Upper lobe of left lung (tissue), 4 donors: ENCODE results near the gene GPR52.

Source experiments
- CTCF ChIP-seq, 6 experiments: fragments of 450-650 bp in 4 of 6; fragments of 200-600 bp in 2 of 6; sonication (generic) in 2 of 6; IDR thresholded peaks; one replicate each; pipeline ENCODE4 v1.5.1; 2016 to 2019; ENCODE audit warnings: antibody characterized with exemption in 6 of 6
- EP300 ChIP-seq, 4 donors: sonication (generic); formaldehyde crosslinking; IDR thresholded peaks; one replicate each; pipeline ENCODE4 v1.5.1; 2017; ENCODE audit warnings: antibody characterized with exemption in 4 of 4, control low read depth in 2 of 4
- POLR2A ChIP-seq, 4 donors: fragments of 450-650 bp; IDR thresholded peaks; one replicate each; pipeline ENCODE4 v1.5.1; 2016 to 2017; ENCODE audit warnings: antibody characterized with exemption in 4 of 4, mild to moderate bottlenecking in 2 of 4
- POLR2AphosphoS5 ChIP-seq, 2 donors: sonication (generic); formaldehyde crosslinking; IDR thresholded peaks; one replicate each; pipeline ENCODE4 v1.5.1; 2017; ENCODE audit warnings: antibody characterized with exemption in 2 of 2

- TF ChIP-seq CTCF (IDR thresholded peaks at IDR 0.05) (no peak), POLR2A (IDR thresholded peaks at IDR 0.05) (no peak), POLR2AphosphoS5 (IDR thresholded peaks at IDR 0.05) (no peak), EP300 (IDR thresholded peaks at IDR 0.05) (no peak)
Measured at GRCh38 chr1:174428033-174428432, 19.7 kb upstream of the GPR52 start.
